Central memory CD8-positive, alpha-beta T cell (primary cell): ENCODE results near the gene DDIT3.
"Not testable (repeated sequence)": the region's sequence is repeated elsewhere in the genome, so short reads cannot be mapped to it uniquely, and the experiment has no call there.

Experiments used
- ATAC-seq: fragments of 150-1000 bp; cut with Tn5 transposase; replicated peaks from 2 replicates; pipeline ENCODE4 v1.10.0; 2022; ENCODE audit warnings: mild to moderate bottlenecking, moderate FRiP score, moderate number of reproducible peaks; ENCODE audit not compliant: poor library complexity, severe bottlenecking; ENCODE audit errors: extremely low read depth
- DNase-seq, 2 donors: peaks; one replicate each; pipeline ENCODE4 v3.0.0; 2021; ENCODE audit warnings: low spot score in 2 of 2
- H3K27ac Mint-ChIP-seq: one replicate; pipeline ENCODE4 v1.8.0; 2022; ENCODE audit warnings: low read depth, mild to moderate bottlenecking, moderate library complexity, mixed read lengths
- H3K27me3 Mint-ChIP-seq: one replicate; pipeline ENCODE4 v1.8.0; 2022; ENCODE audit warnings: mixed read lengths
- H3K36me3 Mint-ChIP-seq: one replicate; pipeline ENCODE4 v1.8.0; 2022; ENCODE audit warnings: mild to moderate bottlenecking, moderate library complexity, mixed read lengths; ENCODE audit not compliant: insufficient read depth
- H3K4me1 Mint-ChIP-seq: one replicate; pipeline ENCODE4 v1.8.0; 2022; ENCODE audit warnings: mixed read lengths
- H3K4me3 Mint-ChIP-seq: one replicate; pipeline ENCODE4 v1.8.0; 2022; ENCODE audit warnings: mild to moderate bottlenecking, moderate library complexity, mixed read lengths
- H3K9me3 Mint-ChIP-seq: one replicate; pipeline ENCODE4 v1.8.0; 2022; ENCODE audit warnings: mixed read lengths

DDIT3 gene

GRCh38 chr12:57511588-57512325 is 8.6 kb downstream of the DDIT3 start:
- ATAC-seq (no peak), DNase-seq (no peak)
- Mint-ChIP-seq H3K4me3 (no peak overlapping the region), H3K9me3 (no peaks in the 10 kb centered on the region), H3K36me3 (peaks cover 49% of the 10 kb centered on the region), H3K27me3 (no peaks in the 10 kb centered on the region), H3K27ac (peak overlapping the region; percentile 65), H3K4me1 (peaks cover under 1% of the 10 kb centered on the region)

GRCh38 chr12:57511161-57511560 is 9.2 kb downstream of the DDIT3 start:
- Mint-ChIP-seq H3K36me3 (peaks cover 53% of the 10 kb centered on the region), H3K4me3 (no peak overlapping the region), H3K9me3 (no peaks in the 10 kb centered on the region), H3K4me1 (no peaks in the 10 kb centered on the region), H3K27me3 (no peaks in the 10 kb centered on the region), H3K27ac (no peak overlapping the region)
- ATAC-seq (no peak), DNase-seq (no peak)

- not testable (repeated sequence) for DNase-seq, H3K4me3 Mint-ChIP-seq, H3K27me3 Mint-ChIP-seq, H3K4me1 Mint-ChIP-seq, H3K9me3 Mint-ChIP-seq, H3K27ac Mint-ChIP-seq, ATAC-seq
- peaks cover 58% of the 10 kb centered on the region for H3K36me3 Mint-ChIP-seq
These were observed 12.5 kb downstream of the DDIT3 start for GRCh38 chr12:57507796-57508195.

- not testable (repeated sequence) for H3K27me3 Mint-ChIP-seq, H3K4me3 Mint-ChIP-seq, ATAC-seq, DNase-seq, H3K4me1 Mint-ChIP-seq, H3K27ac Mint-ChIP-seq, H3K9me3 Mint-ChIP-seq
- H3K36me3 Mint-ChIP-seq, result peaks cover 56% of the 10 kb centered on the region
These were observed 13.8 kb downstream of the DDIT3 start for GRCh38 chr12:57506541-57506940.

- H3K27me3 Mint-ChIP-seq, H3K4me3 Mint-ChIP-seq, H3K4me1 Mint-ChIP-seq, ATAC-seq, H3K27ac Mint-ChIP-seq, DNase-seq, H3K9me3 Mint-ChIP-seq: not testable (repeated sequence)
- peaks cover 80% of the 10 kb centered on the region for H3K36me3 Mint-ChIP-seq
These were observed 17.9 kb downstream of the DDIT3 start for GRCh38 chr12:57502311-57502969.

GRCh38 chr12:57500213-57500612 is 20.1 kb downstream of the DDIT3 start:
- ATAC-seq (no peak), DNase-seq (no peak)
- H3K27me3 Mint-ChIP-seq, result no peaks in the 10 kb centered on the region
- no peak overlapping the region for H3K27ac Mint-ChIP-seq
- peaks cover 73% of the 10 kb centered on the region for H3K36me3 Mint-ChIP-seq
- no peaks in the 10 kb centered on the region for H3K9me3 Mint-ChIP-seq
- H3K4me3 Mint-ChIP-seq, result no peak overlapping the region
- peaks cover 10% of the 10 kb centered on the region for H3K4me1 Mint-ChIP-seq

GRCh38 chr12:57498571-57498970 is 21.7 kb downstream of the DDIT3 start:
- DNase-seq (no peak), ATAC-seq (no peak)
- peaks cover 10% of the 10 kb centered on the region for H3K4me1 Mint-ChIP-seq
- H3K36me3 Mint-ChIP-seq, result peaks cover 63% of the 10 kb centered on the region
- H3K27me3 Mint-ChIP-seq, result no peaks in the 10 kb centered on the region
- H3K9me3 Mint-ChIP-seq, result no peaks in the 10 kb centered on the region
- no peak overlapping the region for H3K27ac Mint-ChIP-seq
- H3K4me3 Mint-ChIP-seq, result no peak overlapping the region

- no peak for DNase-seq
- no peaks in the 10 kb centered on the region for H3K9me3 Mint-ChIP-seq
- no peak for ATAC-seq
- H3K27me3 Mint-ChIP-seq, result no peaks in the 10 kb centered on the region
- H3K27ac Mint-ChIP-seq, result no peak overlapping the region
- H3K4me3 Mint-ChIP-seq, result no peak overlapping the region
- peaks cover 59% of the 10 kb centered on the region for H3K36me3 Mint-ChIP-seq
- H3K4me1 Mint-ChIP-seq, result peaks cover 10% of the 10 kb centered on the region
These were observed 22.2 kb downstream of the DDIT3 start for GRCh38 chr12:57498132-57498502.

GRCh38 chr12:57497223-57498131 is 22.8 kb downstream of the DDIT3 start:
- H3K36me3 Mint-ChIP-seq, result peaks cover 62% of the 10 kb centered on the region
- ATAC-seq, result no peak
- H3K27me3 Mint-ChIP-seq, result no peaks in the 10 kb centered on the region
- H3K4me1 Mint-ChIP-seq, result peaks cover 10% of the 10 kb centered on the region
- H3K9me3 Mint-ChIP-seq, result no peaks in the 10 kb centered on the region
- DNase-seq, result no peak
- peak overlapping the region; percentile 2 for H3K27ac Mint-ChIP-seq
- no peak overlapping the region for H3K4me3 Mint-ChIP-seq

- no peak for ATAC-seq
- H3K36me3 Mint-ChIP-seq, result peaks cover 65% of the 10 kb centered on the region
- H3K27ac Mint-ChIP-seq, result peak overlapping the region; percentile 2
- H3K9me3 Mint-ChIP-seq, result no peaks in the 10 kb centered on the region
- peaks cover 10% of the 10 kb centered on the region for H3K4me1 Mint-ChIP-seq
- no peaks in the 10 kb centered on the region for H3K27me3 Mint-ChIP-seq
- DNase-seq, result no peak
- no peak overlapping the region for H3K4me3 Mint-ChIP-seq
These were observed 23.5 kb downstream of the DDIT3 start for GRCh38 chr12:57496822-57497221.

GRCh38 chr12:57495051-57495701 is 25.1 kb downstream of the DDIT3 start:
- peaks cover 65% of the 10 kb centered on the region for H3K36me3 Mint-ChIP-seq

More at GRCh38 chr12:57495051-57495701, 25.1 kb downstream of the DDIT3 start:
- not testable (repeated sequence) for H3K27me3 Mint-ChIP-seq, H3K4me3 Mint-ChIP-seq, H3K9me3 Mint-ChIP-seq, DNase-seq, H3K27ac Mint-ChIP-seq, ATAC-seq
- peaks cover 16% of the 10 kb centered on the region for H3K4me1 Mint-ChIP-seq
